Activated CD4-positive, alpha-beta memory T cell treated with anti-CD3 and anti-CD28 coated beads, Interleukin-2, amount 10 ng/mL, durations not matched to agents 7 days and 5 days (primary cell): ENCODE results near the gene OR12D2. TPM values are rescaled to one million over a fixed set of nuclear protein-coding genes. Genes with fewer than 3 reads are reported as not detected.
"Not testable (repeated sequence)": the region's sequence is repeated elsewhere in the genome, so short reads cannot be mapped to it uniquely, and the experiment has no call there.

Experiments
- CTCF ChIA-PET: fragments of 350-600 bp; sonication (Branson Sonifier 250); formaldehyde crosslinking; loops from one replicate; lab custom pipeline; 2021; ENCODE audit warnings: antibody characterized with exemption, inconsistent platforms; lab: Charles Lee
- POLR2A ChIA-PET: fragments of 350-600 bp; sonication (Branson Sonifier 250); formaldehyde crosslinking; loops from one replicate; lab custom pipeline; 2021; ENCODE audit warnings: antibody characterized with exemption; lab: Charles Lee
- DNase-seq: peaks from one replicate; pipeline ENCODE4 v3.0.0-alpha.2; 2020
- H3K27ac Mint-ChIP-seq: one replicate; pipeline ENCODE4 v1.8.0; 2021; ENCODE audit warnings: mild to moderate bottlenecking, mixed read lengths
- H3K27me3 Mint-ChIP-seq: one replicate; pipeline ENCODE4 v1.8.0; 2021; ENCODE audit warnings: mixed read lengths
- H3K36me3 Mint-ChIP-seq: one replicate; pipeline ENCODE4 v1.8.0; 2021; ENCODE audit warnings: low read depth, mixed read lengths
- H3K4me1 Mint-ChIP-seq: one replicate; pipeline ENCODE4 v1.8.0; 2021; ENCODE audit warnings: mixed read lengths
- H3K4me3 Mint-ChIP-seq: one replicate; pipeline ENCODE4 v1.8.0; 2021; ENCODE audit warnings: mild to moderate bottlenecking, mixed read lengths
- H3K9me3 Mint-ChIP-seq: one replicate; pipeline ENCODE4 v1.8.0; 2021; ENCODE audit warnings: mixed read lengths
- total RNA-seq, 2 experiments: library from RNA; stranded (reverse); gene quantifications; one replicate each; pipeline ENCODE4 v1.2.3, GENCODE V29; 2021

OR12D2 gene, protein sequence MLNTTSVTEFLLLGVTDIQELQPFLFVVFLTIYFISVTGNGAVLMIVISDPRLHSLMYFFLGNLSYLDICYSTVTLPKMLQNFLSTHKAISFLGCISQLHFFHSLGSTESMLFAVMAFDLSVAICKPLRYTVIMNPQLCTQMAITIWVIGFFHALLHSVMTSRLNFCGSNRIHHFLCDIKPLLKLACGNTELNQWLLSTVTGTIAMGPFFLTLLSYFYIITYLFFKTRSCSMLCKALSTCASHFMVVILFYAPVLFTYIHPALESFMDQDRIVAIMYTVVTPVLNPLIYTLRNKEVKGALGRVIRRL
- not detected for total RNA-seq

DNA sequence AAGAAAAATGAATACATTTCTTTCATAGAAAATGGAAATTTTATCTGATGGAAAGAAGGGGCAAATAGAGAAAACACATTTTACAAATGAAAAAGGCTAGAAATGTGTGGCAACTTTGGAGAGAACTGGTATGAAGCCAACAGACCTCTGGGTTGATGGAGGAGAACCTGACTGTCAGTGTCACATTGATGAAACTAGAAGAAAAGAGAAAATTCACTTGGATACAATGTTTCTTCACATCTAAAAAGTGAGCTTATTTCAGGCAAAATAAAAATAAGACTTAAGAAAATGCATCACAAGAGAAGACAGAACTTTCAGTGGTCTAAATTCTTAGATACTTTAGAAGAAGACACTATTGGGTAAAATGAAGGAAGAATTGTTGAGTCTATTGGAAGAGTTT lies at the start of gene OR12D2:
TSS of gene OR12D2 (plus strand) at position 301 of the 400 bp plus-strand sequence. CDS start 1,069 bp downstream, outside the sequence.
- H3K27ac Mint-ChIP-seq = no peak within 1 kb of the TSS
- DNase-seq = no peak
- no peak within 1 kb of the TSS for H3K4me3 Mint-ChIP-seq
- H3K36me3 Mint-ChIP-seq = no peaks in the 10 kb centered on the region
- CTCF ChIA-PET = no interaction called here
- H3K9me3 Mint-ChIP-seq = no peaks in the 10 kb centered on the region
- peaks cover 16% of the 10 kb centered on the region for H3K27me3 Mint-ChIP-seq
- H3K4me1 Mint-ChIP-seq = no peaks in the 10 kb centered on the region
- POLR2A ChIA-PET = no interaction called here

DNA sequence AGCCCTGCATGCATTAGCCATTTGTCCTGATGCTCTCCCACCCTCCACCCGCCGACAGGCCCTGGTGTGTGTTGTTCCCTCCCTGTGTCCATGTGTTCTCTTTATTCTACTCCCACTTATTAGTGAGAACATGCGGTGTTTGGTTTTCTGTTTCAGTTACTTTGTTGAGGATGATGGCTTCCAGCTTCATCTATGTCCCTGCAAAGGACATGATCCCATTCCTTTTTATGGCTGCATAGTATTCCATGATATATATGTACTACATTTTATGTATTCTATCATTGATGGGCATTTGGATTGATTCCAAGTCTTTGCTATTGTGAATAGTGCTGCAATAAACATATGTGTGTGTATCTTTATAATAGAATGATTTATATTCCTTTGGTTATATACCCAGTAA lies 46.1 kb upstream of the OR12D2 start:
- POLR2A ChIA-PET, H3K4me3 Mint-ChIP-seq, H3K27ac Mint-ChIP-seq, CTCF ChIA-PET, H3K9me3 Mint-ChIP-seq, DNase-seq, H3K4me1 Mint-ChIP-seq, H3K36me3 Mint-ChIP-seq: not testable (repeated sequence)
- peaks cover 11% of the 10 kb centered on the region for H3K27me3 Mint-ChIP-seq

DNA sequence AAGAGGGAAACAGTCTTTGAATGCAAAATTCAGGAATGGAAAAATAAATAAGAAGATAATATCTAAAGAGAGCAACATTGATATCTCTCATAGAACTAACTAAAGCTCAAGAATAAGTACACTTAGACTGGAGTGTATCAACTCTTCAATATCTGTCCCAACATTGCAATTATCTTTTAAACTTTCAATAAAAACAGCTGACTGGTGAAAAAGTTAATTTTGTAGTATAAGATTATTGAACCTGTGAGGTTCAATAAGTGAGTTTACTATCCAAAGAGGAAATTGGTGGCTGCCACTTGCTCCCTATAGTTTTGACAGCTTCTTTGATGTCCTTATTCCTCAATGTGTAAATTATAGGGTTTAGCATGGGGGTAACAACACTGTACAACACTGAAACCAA lies 40.5 kb upstream of the OR12D2 start:
- H3K4me3 Mint-ChIP-seq = no peak overlapping the region
- POLR2A ChIA-PET = no interaction called here
- no peaks in the 10 kb centered on the region for H3K36me3 Mint-ChIP-seq
- DNase-seq = no peak
- H3K27ac Mint-ChIP-seq = no peak overlapping the region
- no peaks in the 10 kb centered on the region for H3K4me1 Mint-ChIP-seq
- H3K27me3 Mint-ChIP-seq = peaks cover 28% of the 10 kb centered on the region
- H3K9me3 Mint-ChIP-seq = no peaks in the 10 kb centered on the region
- CTCF ChIA-PET = no interaction called here

DNA sequence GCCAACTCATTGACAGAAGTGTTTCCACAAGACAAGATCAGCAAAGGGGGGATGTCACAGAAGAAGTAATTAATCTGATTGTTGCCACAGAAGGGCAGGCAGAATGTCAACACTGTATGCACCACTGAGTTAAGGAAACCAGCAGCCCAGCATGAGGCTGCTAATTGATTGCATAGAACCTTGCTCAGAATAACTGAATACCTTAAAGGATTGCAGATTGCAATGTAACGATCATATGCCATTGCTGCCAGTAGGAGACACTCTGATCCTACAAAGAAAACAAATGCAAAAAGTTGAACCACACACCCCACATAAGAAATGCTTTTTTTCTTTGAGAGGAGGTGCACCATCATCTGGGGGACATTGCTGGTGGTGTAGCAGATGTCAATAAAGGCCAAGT lies 39.8 kb upstream of the OR12D2 start:
- Mint-ChIP-seq H3K36me3 (no peaks in the 10 kb centered on the region), H3K9me3 (no peaks in the 10 kb centered on the region), H3K27me3 (peaks cover 28% of the 10 kb centered on the region), H3K27ac (no peak overlapping the region), H3K4me3 (no peak overlapping the region), H3K4me1 (no peaks in the 10 kb centered on the region)
- no peak for DNase-seq
- ChIA-PET POLR2A (no interaction called here), CTCF (no interaction called here)

DNA sequence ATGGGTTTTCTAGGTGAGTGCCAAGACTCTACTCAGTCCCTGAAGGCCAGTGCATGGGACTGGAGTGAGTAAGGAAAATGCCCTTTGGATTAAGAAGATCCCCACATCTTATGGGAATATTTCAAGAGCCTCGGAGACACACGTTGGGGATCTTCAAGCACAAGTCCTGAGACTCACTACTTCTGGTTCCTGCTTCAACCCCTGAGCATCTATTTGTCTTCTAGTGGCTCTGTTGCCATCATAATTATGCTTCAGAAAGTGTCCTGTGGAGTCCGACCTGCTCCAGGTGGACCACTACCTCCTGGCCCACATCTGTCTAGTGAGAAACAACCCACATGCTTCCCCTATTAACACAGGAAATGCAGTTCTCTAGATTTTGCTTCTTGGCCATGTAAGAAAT lies 26.7 kb upstream of the OR12D2 start, which contains the start of gene OR5V1:
TSS of gene OR5V1 (minus strand) at position 101 of the 400 bp plus-strand sequence. CDS start 12,670 bp downstream, outside the sequence.
- ChIA-PET CTCF (no interaction called here), POLR2A (no interaction called here)
- no peaks in the 10 kb centered on the region for H3K36me3 Mint-ChIP-seq

DNA sequence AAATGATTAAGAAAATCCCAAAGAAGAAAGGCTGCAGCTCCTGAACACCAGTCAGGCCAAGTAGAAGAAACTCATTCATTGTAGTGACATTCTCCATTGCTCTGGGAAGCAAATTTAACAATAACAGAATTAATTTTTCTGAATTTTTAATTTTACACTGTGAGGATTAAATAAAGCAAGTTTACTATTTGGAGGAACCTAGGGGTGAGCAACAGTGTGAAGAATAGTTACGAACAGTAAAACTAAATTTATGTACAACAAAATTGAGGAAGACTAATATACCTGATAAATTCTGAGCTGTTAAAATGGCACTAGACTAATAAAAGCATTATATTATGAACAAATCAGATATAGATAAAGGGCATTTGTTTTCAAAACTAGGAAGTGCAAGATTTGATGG lies 20.2 kb upstream of the OR12D2 start, which contains the start of gene OR12D3:
TSS of gene OR12D3 (minus strand) at position 101 of the 400 bp plus-strand sequence. CDS start at position 97, 4 bp downstream.
- Mint-ChIP-seq H3K9me3 (no peaks in the 10 kb centered on the region), H3K4me3 (no peak within 1 kb of the TSS), H3K36me3 (no peaks in the 10 kb centered on the region), H3K4me1 (no peaks in the 10 kb centered on the region), H3K27me3 (peaks cover 9% of the 10 kb centered on the region), H3K27ac (no peak within 1 kb of the TSS)
- ChIA-PET POLR2A (no interaction called here), CTCF (no interaction called here)
- DNase-seq = no peak

More for the DNA sequence above, 26.7 kb upstream of the OR12D2 start, which contains the start of gene OR5V1:
- Mint-ChIP-seq H3K4me3 (no peak within 1 kb of the TSS), H3K4me1 (no peaks in the 10 kb centered on the region), H3K27me3 (peaks cover 12% of the 10 kb centered on the region), H3K9me3 (no peaks in the 10 kb centered on the region), H3K27ac (no peak within 1 kb of the TSS)
- DNase-seq = no peak

DNA sequence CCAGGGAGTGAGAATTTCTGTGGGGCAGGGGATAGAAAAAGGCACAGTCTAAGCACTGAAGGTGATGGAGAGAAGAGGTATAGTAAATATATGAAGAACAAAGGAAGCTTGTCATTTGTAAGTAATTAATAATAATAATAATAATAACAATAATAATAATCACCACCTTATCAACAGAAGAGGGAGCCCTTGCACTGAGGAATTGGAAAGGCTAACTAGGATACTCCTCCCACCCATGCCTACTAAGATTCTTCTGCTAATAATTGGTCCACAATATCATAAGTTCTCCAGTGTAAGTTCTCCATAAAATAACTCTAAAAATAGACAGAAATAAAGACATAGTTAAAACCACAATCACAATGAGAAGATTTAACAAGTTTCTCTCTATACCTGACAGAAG lies 19.4 kb upstream of the OR12D2 start:
- Mint-ChIP-seq H3K27me3 (peaks cover 8% of the 10 kb centered on the region), H3K27ac (no peak overlapping the region), H3K4me1 (no peaks in the 10 kb centered on the region), H3K9me3 (no peaks in the 10 kb centered on the region), H3K4me3 (no peak overlapping the region), H3K36me3 (no peaks in the 10 kb centered on the region)
- DNase-seq = no peak
- CTCF ChIA-PET = no interaction called here
- POLR2A ChIA-PET = no interaction called here

DNA sequence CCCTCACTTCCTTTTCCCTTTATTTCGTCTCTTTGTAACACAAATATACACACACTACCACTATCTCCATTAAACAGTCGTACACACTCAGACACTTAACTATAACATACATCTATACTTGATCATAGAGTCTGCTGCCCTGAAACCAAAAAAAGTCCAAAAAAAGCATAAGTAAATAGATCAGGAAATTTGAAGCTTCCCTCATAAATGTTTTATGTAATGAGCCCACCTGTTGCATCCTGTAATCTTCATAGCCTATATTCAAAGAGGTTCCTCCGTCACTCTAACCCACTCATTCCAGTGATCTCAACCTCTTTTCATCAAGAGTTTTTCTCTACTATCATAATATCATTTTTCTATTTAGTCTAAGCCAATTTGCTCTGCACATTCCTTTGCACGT lies 6.9 kb upstream of the OR12D2 start:
- Mint-ChIP-seq H3K27ac (no peak overlapping the region), H3K4me3 (no peak overlapping the region), H3K4me1 (no peaks in the 10 kb centered on the region), H3K36me3 (no peaks in the 10 kb centered on the region), H3K9me3 (no peaks in the 10 kb centered on the region), H3K27me3 (peaks cover 6% of the 10 kb centered on the region)
- no peak for DNase-seq
- ChIA-PET POLR2A (no interaction called here), CTCF (no interaction called here)

DNA sequence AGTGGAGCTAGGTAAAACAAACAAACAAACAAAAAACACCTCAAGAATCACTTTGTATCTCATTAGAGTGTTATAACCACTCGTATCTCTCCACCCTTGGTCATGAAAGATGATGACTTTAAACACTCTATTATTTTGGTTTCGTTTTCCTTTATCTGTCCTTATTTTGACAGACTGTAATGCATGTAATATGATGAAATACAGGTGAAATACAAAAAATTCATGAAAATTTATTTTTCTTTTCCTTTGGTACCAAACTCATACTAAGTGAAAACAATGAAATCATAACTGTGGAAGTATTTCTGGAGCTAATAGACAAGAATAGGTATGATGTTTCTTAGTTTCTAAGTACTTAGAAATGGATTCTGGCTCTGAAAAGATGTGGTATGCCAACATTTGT lies 4.1 kb downstream of the OR12D2 start:
- Mint-ChIP-seq H3K4me3 (no peak overlapping the region), H3K27ac (no peak overlapping the region), H3K9me3 (no peaks in the 10 kb centered on the region), H3K27me3 (peaks cover 26% of the 10 kb centered on the region), H3K36me3 (no peaks in the 10 kb centered on the region), H3K4me1 (no peaks in the 10 kb centered on the region)
- ChIA-PET POLR2A (no interaction called here), CTCF (interaction anchor here (0.6 kb wide), 1 partner anchor 14 kb away, joined by 3 read pairs; no protein-coding TSS in a partner anchor)
- DNase-seq = no peak

DNA sequence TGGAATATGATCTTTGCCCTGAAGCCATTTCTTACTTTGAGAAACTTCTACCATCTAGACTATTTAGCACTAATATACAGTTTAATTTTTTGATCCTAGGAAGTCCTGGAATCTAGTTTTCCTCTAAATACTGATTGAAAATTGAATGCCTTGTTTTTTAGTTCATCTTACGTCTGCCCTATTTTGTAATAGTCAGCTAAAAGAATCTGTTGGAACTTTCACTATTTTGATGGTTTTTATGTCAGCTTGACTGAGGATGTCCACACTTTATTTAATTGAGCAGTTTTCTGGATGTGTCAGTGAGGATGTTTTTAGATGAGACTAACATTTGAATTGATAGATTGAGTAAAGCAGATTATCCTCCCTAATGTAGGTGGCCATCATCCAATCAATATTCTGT lies 8.4 kb downstream of the OR12D2 start:
- Mint-ChIP-seq H3K27ac (no peak overlapping the region), H3K36me3 (no peaks in the 10 kb centered on the region), H3K27me3 (peaks cover 13% of the 10 kb centered on the region), H3K4me3 (no peak overlapping the region), H3K9me3 (no peaks in the 10 kb centered on the region), H3K4me1 (no peaks in the 10 kb centered on the region)
- ChIA-PET CTCF (no interaction called here), POLR2A (no interaction called here)
- no peak for DNase-seq

DNA sequence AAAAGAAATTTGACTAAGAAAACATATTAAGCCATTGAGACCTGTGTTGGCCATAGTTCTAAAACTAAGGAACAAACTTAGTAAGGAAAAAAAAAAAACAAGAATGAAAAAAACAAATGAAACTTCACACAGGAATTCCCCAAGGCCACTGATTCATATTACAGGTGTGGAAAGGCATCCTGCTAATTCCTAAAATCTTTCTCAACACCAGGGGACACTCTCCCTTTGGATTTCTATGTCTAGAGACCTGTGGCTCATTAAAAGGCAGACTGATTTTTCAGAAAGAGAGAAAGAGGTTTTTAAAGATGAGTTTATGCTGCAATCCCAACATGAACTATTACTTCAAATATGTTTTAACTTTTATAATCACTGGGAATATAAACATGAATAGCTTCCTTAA lies 19.2 kb downstream of the OR12D2 start, which contains the start of gene OR12D1:
TSS of gene OR12D1 (plus strand) at position 341 of the 400 bp plus-strand sequence.
- POLR2A ChIA-PET = no interaction called here

DNA sequence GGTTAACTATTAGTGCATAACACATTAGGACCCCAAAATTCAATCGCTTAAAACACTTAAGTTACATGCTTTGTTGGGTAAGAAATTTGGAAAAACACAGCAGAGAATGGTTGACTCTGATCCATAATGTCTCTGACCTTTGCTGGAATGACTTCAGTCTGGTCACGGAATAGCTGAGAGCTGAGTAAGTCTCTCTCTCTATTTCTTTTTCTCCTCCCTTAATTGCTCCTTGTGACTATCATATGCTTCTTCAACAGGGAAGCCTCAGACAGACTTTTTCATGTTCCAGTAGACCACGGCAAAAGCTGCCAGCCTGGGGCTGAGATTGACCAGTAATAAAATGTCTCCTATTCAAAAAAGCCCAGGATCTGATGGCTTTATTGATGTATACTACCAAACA lies 24.1 kb downstream of the OR12D2 start:
- Mint-ChIP-seq H3K4me3 (no peak overlapping the region), H3K27ac (no peak overlapping the region), H3K36me3 (no peaks in the 10 kb centered on the region), H3K4me1 (no peaks in the 10 kb centered on the region), H3K9me3 (no peaks in the 10 kb centered on the region), H3K27me3 (peaks cover 26% of the 10 kb centered on the region)
- POLR2A ChIA-PET = no interaction called here
- no peak for DNase-seq
- CTCF ChIA-PET = no interaction called here

More for the DNA sequence above, 19.2 kb downstream of the OR12D2 start, which contains the start of gene OR12D1:
- DNase-seq = no peak
- Mint-ChIP-seq H3K27ac (no peak within 1 kb of the TSS), H3K9me3 (no peaks in the 10 kb centered on the region), H3K4me3 (no peak within 1 kb of the TSS), H3K4me1 (no peaks in the 10 kb centered on the region), H3K27me3 (peaks cover 29% of the 10 kb centered on the region), H3K36me3 (no peaks in the 10 kb centered on the region)
- CTCF ChIA-PET = no interaction called here

DNA sequence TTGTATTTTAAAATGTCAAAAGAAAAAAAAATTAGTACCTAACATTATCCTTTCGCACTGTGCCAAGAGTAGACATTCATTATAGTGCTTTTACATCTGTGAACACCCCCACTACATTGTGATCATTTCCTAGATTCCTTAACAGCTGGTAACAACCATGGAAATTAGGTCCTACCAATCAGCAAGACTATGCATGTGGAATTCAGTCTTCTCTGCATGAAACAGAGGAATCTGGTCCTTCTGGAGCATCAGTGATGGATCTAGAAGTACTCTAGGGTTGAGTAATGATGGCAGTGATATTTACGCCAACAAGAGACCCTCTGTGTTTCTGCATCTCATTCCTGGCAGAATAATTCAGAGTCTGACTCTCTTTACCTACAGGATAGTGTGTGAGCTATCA lies 28.7 kb downstream of the OR12D2 start:
- no peak for DNase-seq
- CTCF ChIA-PET = no interaction called here

DNA sequence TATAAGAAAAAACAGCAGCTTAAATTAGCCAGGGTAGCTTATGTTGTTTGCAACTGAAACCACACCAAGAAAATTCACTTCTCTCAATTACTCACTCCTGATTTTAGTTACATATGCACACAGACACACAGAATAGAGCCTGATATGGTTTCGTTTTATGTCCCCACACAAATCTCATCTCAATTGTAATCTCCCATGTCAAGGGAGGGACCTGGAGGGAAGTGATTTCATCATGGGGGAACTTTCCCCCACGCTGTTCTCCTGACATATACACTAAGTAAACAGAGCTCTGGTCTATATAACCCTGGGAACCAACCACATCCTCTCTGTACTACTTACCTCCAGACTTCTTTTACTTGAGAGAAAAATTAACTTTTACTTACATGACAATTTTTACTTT lies 29.1 kb downstream of the OR12D2 start:
- ChIA-PET CTCF (no interaction called here), POLR2A (no interaction called here)
- DNase-seq = no peak
- peaks cover 28% of the 10 kb centered on the region for H3K27me3 Mint-ChIP-seq
- H3K36me3 Mint-ChIP-seq = no peaks in the 10 kb centered on the region
- H3K27ac Mint-ChIP-seq = no peak overlapping the region
- no peaks in the 10 kb centered on the region for H3K9me3 Mint-ChIP-seq
- H3K4me3 Mint-ChIP-seq = no peak overlapping the region
- no peaks in the 10 kb centered on the region for H3K4me1 Mint-ChIP-seq

More for the DNA sequence above, 28.7 kb downstream of the OR12D2 start:
- no peaks in the 10 kb centered on the region for H3K9me3 Mint-ChIP-seq
- H3K4me3 Mint-ChIP-seq = no peak overlapping the region
- no peaks in the 10 kb centered on the region for H3K4me1 Mint-ChIP-seq
- H3K27ac Mint-ChIP-seq = no peak overlapping the region
- H3K36me3 Mint-ChIP-seq = no peaks in the 10 kb centered on the region
- H3K27me3 Mint-ChIP-seq = peaks cover 24% of the 10 kb centered on the region
- POLR2A ChIA-PET = no interaction called here
